ENCODE results near the gene MYO1E.
A peak's percentile ranks its signal among the peaks of the same experiment; 100 is the strongest.

The MYO1E gene

GRCh38 chr15:59384507-59384906 lies 11.8 kb upstream of the MYO1E start:
- TF ChIP-seq, protein P1, sequence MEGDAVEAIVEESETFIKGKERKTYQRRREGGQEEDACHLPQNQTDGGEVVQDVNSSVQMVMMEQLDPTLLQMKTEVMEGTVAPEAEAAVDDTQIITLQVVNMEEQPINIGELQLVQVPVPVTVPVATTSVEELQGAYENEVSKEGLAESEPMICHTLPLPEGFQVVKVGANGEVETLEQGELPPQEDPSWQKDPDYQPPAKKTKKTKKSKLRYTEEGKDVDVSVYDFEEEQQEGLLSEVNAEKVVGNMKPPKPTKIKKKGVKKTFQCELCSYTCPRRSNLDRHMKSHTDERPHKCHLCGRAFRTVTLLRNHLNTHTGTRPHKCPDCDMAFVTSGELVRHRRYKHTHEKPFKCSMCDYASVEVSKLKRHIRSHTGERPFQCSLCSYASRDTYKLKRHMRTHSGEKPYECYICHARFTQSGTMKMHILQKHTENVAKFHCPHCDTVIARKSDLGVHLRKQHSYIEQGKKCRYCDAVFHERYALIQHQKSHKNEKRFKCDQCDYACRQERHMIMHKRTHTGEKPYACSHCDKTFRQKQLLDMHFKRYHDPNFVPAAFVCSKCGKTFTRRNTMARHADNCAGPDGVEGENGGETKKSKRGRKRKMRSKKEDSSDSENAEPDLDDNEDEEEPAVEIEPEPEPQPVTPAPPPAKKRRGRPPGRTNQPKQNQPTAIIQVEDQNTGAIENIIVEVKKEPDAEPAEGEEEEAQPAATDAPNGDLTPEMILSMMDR (IDR thresholded peaks at IDR 0.05; ENCODE audit: extremely low read depth, missing control alignments), result no peak
- DNase-seq (ENCODE audit: low spot score), result peak; percentile 41

DNA sequence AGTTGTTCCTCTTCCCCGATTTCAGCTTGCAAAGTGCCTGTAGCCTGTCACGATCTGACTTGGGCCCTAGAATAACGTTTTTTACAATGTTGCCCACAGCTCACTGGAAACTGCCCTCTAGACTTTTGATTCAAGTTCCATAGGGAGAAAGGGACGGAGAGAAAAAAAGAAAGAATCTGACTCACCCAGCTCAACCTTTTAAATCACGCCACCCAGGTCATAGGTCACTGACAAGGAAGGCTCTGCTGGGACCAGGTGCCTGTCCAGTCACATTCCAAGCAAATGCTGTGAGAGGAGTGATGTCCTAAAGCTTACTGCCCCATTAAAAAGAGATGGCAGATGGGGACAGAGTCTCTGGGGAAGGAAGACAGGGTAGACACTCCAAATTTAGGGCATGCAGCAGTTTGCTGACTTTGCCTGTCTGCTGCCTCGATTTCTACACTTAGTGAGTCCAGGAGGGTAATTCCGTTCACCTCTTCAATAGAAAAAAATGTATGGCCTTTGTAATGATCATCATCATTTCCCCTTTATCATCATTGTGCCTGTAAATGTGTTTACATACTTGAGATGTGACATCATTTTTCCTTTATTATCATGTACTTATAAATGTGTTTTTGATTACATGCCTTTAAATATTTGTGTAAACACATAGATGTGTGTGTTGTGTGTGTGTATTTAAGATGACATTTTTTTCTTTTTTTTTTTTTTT lies 8.4 kb upstream of the MYO1E start:
- TF ChIP-seq, protein P1 (IDR thresholded peaks at IDR 0.05; ENCODE audit: extremely low read depth, missing control alignments), result no peak
- no peak for DNase-seq (ENCODE audit: low spot score)

DNA sequence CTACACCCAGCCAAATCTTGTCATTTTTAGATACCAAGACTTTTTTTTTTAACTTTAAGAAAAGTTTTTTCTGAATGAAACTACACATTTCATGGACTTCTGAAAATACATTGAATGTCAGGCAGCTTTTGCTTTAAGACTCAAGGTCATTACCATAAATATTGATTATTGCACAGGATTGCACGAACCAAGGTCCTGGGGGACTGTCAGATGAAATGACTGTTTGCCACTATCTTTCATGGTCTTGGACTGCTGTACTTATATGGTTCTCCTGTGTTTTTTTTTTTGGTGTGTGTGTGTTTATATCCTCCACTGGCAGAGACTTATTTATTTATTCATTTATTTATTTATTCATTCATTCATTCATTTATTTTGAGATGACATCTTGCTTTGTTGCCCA lies 6.9 kb upstream of the MYO1E start:
- TF ChIP-seq, protein P1 (IDR thresholded peaks at IDR 0.05; ENCODE audit: extremely low read depth, missing control alignments), result no peak
- DNase-seq (ENCODE audit: low spot score), result no peak

- no peak for DNase-seq (ENCODE audit: low spot score)
- TF ChIP-seq, protein P1 (IDR thresholded peaks at IDR 0.05; ENCODE audit: extremely low read depth, missing control alignments), result no peak
Observed at GRCh38 chr15:59378855-59379254, 6.2 kb upstream of the MYO1E start.

- TF ChIP-seq, protein P1 (IDR thresholded peaks at IDR 0.05; ENCODE audit: extremely low read depth, missing control alignments), result no peak
- DNase-seq (ENCODE audit: low spot score), result no peak
Observed at GRCh38 chr15:59377924-59378323, 5.3 kb upstream of the MYO1E start.

- no peak for DNase-seq (ENCODE audit: low spot score)
Observed at GRCh38 chr15:59376733-59377132, 4.1 kb upstream of the MYO1E start.

GRCh38 chr15:59373215-59373614 lies 544 bp upstream of the MYO1E start:
- no peak for DNase-seq (ENCODE audit: low spot score)
- TF ChIP-seq, protein P1 (IDR thresholded peaks at IDR 0.05; ENCODE audit: extremely low read depth, missing control alignments), result no peak

More at GRCh38 chr15:59376733-59377132, 4.1 kb upstream of the MYO1E start:
- TF ChIP-seq, protein P1 (IDR thresholded peaks at IDR 0.05; ENCODE audit: extremely low read depth, missing control alignments), result no peak
